HG02840 (cell line): Measurements from ENCODE around the gene PHLDA1.

Experiments used
- ATAC-seq: cut with Tn5 transposase; IDR thresholded peaks from one replicate; pipeline ENCODE4 v1.9.1; 2021; ENCODE audit warnings: mild to moderate bottlenecking, moderate library complexity, moderate number of reproducible peaks; ENCODE audit not compliant: unreplicated experiment, low FRiP score

Gene PHLDA1

GRCh38 chr12:76020731-76021672 is 10.6 kb downstream of the PHLDA1 start:
- ATAC-seq, result peak; percentile 45

- ATAC-seq, result peak; percentile 60
Observed at GRCh38 chr12:76020281-76020680, 11.3 kb downstream of the PHLDA1 start.

GRCh38 chr12:76018672-76019071 is 12.9 kb downstream of the PHLDA1 start:
- ATAC-seq, result no peak

- ATAC-seq, result no peak
Observed at GRCh38 chr12:76018111-76018510, 13.5 kb downstream of the PHLDA1 start.

GRCh38 chr12:76014007-76014406 is 17.6 kb downstream of the PHLDA1 start:
- no peak for ATAC-seq

GRCh38 chr12:76013603-76014002 is 18.0 kb downstream of the PHLDA1 start:
- no peak for ATAC-seq

GRCh38 chr12:76012644-76013043 is 18.9 kb downstream of the PHLDA1 start:
- no peak for ATAC-seq

GRCh38 chr12:76010732-76011458 is 20.7 kb downstream of the PHLDA1 start:
- ATAC-seq, result no peak

- no peak for ATAC-seq
Observed at GRCh38 chr12:76008428-76008827, 23.1 kb downstream of the PHLDA1 start.

GRCh38 chr12:76007640-76008039 is 23.9 kb downstream of the PHLDA1 start:
- ATAC-seq, result no peak

GRCh38 chr12:76006028-76006925 is 25.3 kb downstream of the PHLDA1 start:
- no peak for ATAC-seq

GRCh38 chr12:76003355-76003638 is 28.3 kb downstream of the PHLDA1 start:
- no peak for ATAC-seq

- ATAC-seq, result no peak
Observed at GRCh38 chr12:76002598-76003354, 28.8 kb downstream of the PHLDA1 start.

GRCh38 chr12:75998292-75999063 is 33.1 kb downstream of the PHLDA1 start:
- ATAC-seq, result no peak

GRCh38 chr12:75997658-75998057 is 33.9 kb downstream of the PHLDA1 start:
- no peak for ATAC-seq

GRCh38 chr12:75996861-75997447 is 34.6 kb downstream of the PHLDA1 start:
- ATAC-seq, result no peak

GRCh38 chr12:75995691-75996090 is 35.9 kb downstream of the PHLDA1 start:
- ATAC-seq, result no peak

GRCh38 chr12:75994069-75994740 is 37.4 kb downstream of the PHLDA1 start:
- ATAC-seq, result no peak
